Cardiac fibroblast (primary cell): Measurements from ENCODE around the gene RARB.

ENCODE experiments used
- DNase-seq, 2 donors: peaks; one replicate each; pipeline versions ENCODE4 v3.0.0 to v3.0.0-alpha.2; 2010; ENCODE audit warnings: low read depth in 2 of 2
- H3K4me3 ChIP-seq, 2 donors: replicated peaks in 1 of 2; 1 replicate in 1 of 2; 2 replicates in 1 of 2; pipeline ENCODE4 v1.5.1; 2011; ENCODE audit warnings: low read depth in 2 of 2, low read length in 2 of 2, mild to moderate bottlenecking in 2 of 2, moderate library complexity in 1 of 2
- CTCF ChIP-seq: IDR thresholded peaks from one replicate; pipeline ENCODE4 v1.5.1; 2011; ENCODE audit warnings: low read depth, mild to moderate bottlenecking, low read length, inconsistent platforms

RARB gene

DNA sequence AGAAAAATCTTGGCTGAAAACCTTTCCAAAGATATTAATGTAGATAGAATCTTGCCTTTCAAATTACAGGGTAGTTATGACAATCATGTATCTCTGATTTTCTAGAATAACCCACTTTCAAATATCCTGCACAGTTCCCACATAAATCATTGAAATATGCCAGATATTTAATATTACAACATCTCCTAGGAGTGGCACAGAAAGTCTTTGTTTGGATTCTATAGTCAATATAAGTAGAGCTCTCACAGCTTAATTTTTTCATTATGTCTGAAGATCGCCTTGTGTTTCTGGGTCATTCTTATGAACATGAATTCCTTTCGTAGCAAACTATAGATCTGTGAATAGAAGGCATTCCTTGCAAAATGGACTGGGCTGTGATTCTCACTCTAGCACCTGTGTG, 5.0 kb downstream of the RARB start:
- H3K4me3 ChIP-seq, result no peak overlapping the region
- DNase-seq, result no peak
- TF ChIP-seq CTCF, result no peak

DNA sequence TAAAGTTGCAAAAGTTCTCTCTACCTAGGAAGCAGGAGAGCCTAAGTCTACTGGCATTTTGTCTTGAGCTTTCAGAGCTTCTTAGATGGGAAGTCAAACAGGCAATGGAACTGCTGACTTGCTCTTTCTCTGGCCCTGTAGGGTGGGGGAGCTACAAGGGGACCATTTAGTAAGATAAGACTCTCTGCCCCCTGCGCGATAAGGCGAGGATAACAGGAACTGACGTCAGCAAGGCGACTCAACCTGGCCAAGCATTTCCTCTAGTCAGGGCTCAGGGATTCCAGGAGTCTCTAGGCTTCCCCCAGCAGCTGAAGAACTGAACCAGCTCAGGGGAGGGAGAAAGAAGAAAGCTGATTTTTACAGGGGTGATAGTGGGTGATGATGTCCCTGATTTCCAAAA, 5.8 kb downstream of the RARB start:
- peak overlapping the region in 1 of 2 donors; percentile 2 for H3K4me3 ChIP-seq
- DNase-seq, result peak; percentile 57 to 60
- TF ChIP-seq CTCF, result no peak

DNA sequence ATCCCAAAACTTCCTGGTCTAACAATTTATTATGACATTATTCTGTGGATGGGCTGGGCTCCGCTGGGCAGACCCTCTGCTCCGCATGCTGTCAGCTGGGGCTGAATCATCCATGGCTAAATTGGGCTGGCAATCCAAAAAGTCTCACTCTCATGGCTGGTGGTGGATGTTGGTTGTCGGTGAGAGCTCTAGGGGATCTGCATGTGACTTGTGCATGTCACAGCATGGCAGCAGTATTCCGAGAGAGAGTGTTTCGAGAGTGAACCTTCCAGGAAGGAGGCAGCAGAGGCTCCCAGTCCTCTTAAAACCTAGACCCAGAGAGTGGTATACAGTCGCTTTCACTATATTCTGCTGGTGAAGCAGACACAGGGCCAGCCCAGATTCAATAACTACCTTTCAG, 9.9 kb downstream of the RARB start:
- no peak overlapping the region for H3K4me3 ChIP-seq
- no peak for DNase-seq
- no peak for TF ChIP-seq CTCF

DNA sequence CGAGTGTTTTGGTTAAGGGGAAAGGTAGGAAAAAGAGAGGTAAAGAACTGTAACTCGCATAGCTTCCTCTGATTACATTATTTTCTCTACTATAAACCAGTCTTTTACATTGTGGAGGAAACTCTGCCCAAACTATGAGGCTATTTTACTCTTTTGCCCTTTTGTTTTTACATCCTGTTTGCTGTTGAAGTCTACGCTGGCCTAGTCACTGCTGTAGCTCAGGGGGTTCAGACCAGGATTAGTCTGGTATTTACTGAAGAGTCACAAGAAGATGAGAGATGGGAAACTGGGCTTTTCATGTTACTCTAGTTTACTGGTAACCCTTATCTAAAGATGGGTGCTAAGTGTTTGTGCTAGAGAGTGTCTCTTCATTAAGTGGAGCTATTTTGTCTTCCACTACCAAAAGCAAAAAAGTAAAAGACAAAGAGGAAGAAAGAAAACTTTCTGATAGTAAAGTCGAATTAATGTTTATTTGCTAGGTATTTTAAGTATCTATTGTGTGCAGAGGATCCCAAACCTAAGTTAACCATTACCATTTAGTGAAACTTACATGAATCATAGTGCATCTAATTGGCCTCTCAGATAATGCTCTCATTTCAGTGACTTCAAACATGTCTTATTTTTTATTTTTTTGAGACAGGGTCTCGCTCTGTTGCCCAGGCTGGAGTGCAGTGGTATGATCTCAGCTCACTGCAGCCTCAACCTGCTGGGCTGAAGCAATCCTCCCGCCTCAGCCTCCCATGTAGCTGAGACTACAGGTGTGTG, 10.9 kb downstream of the RARB start:
- no peak overlapping the region for H3K4me3 ChIP-seq
- no peak for TF ChIP-seq CTCF
- peak in 1 of 2 donors; percentile 45 for DNase-seq

GRCh38 chr3:25441234-25441856, 13.3 kb downstream of the RARB start:
- no peak for DNase-seq
- H3K4me3 ChIP-seq, result no peak overlapping the region

GRCh38 chr3:25442486-25442885, 14.4 kb downstream of the RARB start:
- no peak overlapping the region for H3K4me3 ChIP-seq
- DNase-seq, result no peak

More at GRCh38 chr3:25441234-25441856, 13.3 kb downstream of the RARB start:
- peak; percentile 68 for TF ChIP-seq CTCF

More at GRCh38 chr3:25442486-25442885, 14.4 kb downstream of the RARB start:
- no peak for TF ChIP-seq CTCF
